ENCODE data around the gene TRIM15.
A peak's percentile ranks its signal among the peaks of the same experiment; 100 is the strongest.

The TRIM15 gene

DNA sequence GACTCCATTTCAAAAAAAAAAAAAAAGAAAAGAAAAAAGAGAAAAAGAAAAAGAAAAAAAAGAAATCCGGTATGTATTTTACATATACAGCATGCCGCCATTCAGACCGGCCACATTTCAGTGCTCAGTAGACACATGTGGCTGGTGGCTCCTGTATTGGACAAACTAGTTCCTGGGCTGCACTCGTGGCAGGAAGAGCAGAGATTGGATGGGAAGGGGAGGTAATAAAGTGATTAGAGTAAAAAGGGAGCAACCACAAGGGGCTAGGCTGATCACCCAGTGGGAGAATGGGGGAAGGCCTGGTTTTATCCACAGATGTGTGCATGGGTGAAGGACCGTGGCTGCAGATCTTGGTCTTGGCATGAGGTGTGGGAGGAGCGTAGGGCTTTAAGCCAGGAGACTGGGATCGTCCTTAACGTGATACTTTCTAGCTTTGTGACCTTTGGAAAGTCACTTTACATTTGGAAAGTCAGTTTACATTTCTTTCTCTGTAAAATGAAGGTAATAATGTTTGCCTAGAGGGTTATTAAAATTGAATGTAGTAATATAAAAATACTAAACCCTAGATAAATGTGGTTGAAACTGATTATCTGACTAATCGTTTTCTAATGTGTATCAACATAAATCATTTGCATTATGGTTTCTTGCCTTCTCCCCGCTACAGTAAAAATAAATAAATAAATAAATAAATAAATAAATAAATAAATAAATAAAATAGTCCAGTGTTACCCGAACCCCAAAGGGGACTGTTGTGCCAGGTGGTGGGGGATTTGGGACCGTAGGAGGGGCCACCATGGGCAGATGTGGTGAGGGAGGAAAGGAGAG lies 869 bp upstream of the TRIM15 start (continued):
- peak; percentile 70; the same call in 1 of the 2 replicates for TF ChIP-seq ZFP3 (tag by site-specific recombination; IDR thresholded peaks at IDR 0.05; ENCODE audit: low read depth)
- TF ChIP-seq ZNF624 (tag by site-specific recombination; IDR thresholded peaks at IDR 0.05) = no peak
- TF ChIP-seq ZNF354C (tag by site-specific recombination; IDR thresholded peaks at IDR 0.05; ENCODE audit: borderline replicate concordance, low read depth) = peak; percentile 93; the same call in 1 of the 2 replicates
- TF ChIP-seq ZNF837 (tag by site-specific recombination; IDR thresholded peaks at IDR 0.05) = no peak
- peak; percentile 98; the same call in 1 of the 2 replicates for TF ChIP-seq ZNF138 (tag by site-specific recombination; IDR thresholded peaks at IDR 0.05; ENCODE audit: borderline replicate concordance)
- TF ChIP-seq, protein P1, sequence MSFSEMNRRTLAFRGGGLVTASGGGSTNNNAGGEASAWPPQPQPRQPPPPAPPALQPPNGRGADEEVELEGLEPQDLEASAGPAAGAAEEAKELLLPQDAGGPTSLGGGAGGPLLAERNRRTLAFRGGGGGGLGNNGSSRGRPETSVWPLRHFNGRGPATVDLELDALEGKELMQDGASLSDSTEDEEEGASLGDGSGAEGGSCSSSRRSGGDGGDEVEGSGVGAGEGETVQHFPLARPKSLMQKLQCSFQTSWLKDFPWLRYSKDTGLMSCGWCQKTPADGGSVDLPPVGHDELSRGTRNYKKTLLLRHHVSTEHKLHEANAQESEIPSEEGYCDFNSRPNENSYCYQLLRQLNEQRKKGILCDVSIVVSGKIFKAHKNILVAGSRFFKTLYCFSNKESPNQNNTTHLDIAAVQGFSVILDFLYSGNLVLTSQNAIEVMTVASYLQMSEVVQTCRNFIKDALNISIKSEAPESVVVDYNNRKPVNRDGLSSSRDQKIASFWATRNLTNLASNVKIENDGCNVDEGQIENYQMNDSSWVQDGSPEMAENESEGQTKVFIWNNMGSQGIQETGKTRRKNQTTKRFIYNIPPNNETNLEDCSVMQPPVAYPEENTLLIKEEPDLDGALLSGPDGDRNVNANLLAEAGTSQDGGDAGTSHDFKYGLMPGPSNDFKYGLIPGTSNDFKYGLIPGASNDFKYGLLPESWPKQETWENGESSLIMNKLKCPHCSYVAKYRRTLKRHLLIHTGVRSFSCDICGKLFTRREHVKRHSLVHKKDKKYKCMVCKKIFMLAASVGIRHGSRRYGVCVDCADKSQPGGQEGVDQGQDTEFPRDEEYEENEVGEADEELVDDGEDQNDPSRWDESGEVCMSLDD (tag by site-specific recombination; IDR thresholded peaks at IDR 0.05) = no peak
- TF ChIP-seq ZNF391 (tag by site-specific recombination; IDR thresholded peaks at IDR 0.05; ENCODE audit: borderline replicate concordance, low read depth) = no peak
- peak; percentile 73; the same call in 1 of the 2 replicates for TF ChIP-seq MZF1 (tag by site-specific recombination; IDR thresholded peaks at IDR 0.05; ENCODE audit: borderline replicate concordance)
- TF ChIP-seq SP7 (tag by site-specific recombination; IDR thresholded peaks at IDR 0.05) = no peak
- TF ChIP-seq SCRT2 (tag by site-specific recombination; IDR thresholded peaks at IDR 0.05) = peak; percentile 39; the same call in 1 of the 2 replicates
- no peak for TF ChIP-seq GLIS1 (tag by site-specific recombination; IDR thresholded peaks at IDR 0.05)
- TF ChIP-seq SCRT1 (tag by site-specific recombination; IDR thresholded peaks at IDR 0.05; ENCODE audit: borderline replicate concordance) = no peak
- peak; percentile 93 for TF ChIP-seq ZNF623 (tag by site-specific recombination; IDR thresholded peaks at IDR 0.05)
- TF ChIP-seq, protein P2, sequence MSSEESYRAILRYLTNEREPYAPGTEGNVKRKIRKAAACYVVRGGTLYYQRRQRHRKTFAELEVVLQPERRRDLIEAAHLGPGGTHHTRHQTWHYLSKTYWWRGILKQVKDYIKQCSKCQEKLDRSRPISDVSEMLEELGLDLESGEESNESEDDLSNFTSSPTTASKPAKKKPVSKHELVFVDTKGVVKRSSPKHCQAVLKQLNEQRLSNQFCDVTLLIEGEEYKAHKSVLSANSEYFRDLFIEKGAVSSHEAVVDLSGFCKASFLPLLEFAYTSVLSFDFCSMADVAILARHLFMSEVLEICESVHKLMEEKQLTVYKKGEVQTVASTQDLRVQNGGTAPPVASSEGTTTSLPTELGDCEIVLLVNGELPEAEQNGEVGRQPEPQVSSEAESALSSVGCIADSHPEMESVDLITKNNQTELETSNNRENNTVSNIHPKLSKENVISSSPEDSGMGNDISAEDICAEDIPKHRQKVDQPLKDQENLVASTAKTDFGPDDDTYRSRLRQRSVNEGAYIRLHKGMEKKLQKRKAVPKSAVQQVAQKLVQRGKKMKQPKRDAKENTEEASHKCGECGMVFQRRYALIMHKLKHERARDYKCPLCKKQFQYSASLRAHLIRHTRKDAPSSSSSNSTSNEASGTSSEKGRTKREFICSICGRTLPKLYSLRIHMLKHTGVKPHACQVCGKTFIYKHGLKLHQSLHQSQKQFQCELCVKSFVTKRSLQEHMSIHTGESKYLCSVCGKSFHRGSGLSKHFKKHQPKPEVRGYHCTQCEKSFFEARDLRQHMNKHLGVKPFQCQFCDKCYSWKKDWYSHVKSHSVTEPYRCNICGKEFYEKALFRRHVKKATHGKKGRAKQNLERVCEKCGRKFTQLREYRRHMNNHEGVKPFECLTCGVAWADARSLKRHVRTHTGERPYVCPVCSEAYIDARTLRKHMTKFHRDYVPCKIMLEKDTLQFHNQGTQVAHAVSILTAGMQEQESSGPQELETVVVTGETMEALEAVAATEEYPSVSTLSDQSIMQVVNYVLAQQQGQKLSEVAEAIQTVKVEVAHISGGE (tag by site-specific recombination; conservative IDR thresholded peaks at IDR 0.05; ENCODE audit: low read depth) = peak; percentile 90
- no peak for TF ChIP-seq ZNF18 (tag by site-specific recombination; IDR thresholded peaks at IDR 0.05)
- no peak for TF ChIP-seq ZNF600 (tag by site-specific recombination; IDR thresholded peaks at IDR 0.05)
- TF ChIP-seq ZNF24 (tag by site-specific recombination; IDR thresholded peaks at IDR 0.05) = peak; percentile 55; the same call in 1 of the 2 replicates
- no peak for TF ChIP-seq ZNF175 (tag by site-specific recombination; IDR thresholded peaks at IDR 0.05)
- TF ChIP-seq, protein P3, sequence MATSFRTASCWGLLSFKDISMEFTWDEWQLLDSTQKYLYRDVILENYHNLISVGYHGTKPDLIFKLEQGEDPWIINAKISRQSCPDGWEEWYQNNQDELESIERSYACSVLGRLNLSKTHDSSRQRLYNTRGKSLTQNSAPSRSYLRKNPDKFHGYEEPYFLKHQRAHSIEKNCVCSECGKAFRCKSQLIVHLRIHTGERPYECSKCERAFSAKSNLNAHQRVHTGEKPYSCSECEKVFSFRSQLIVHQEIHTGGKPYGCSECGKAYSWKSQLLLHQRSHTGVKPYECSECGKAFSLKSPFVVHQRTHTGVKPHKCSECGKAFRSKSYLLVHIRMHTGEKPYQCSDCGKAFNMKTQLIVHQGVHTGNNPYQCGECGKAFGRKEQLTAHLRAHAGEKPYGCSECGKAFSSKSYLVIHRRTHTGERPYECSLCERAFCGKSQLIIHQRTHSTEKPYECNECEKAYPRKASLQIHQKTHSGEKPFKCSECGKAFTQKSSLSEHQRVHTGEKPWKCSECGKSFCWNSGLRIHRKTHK (tag by site-specific recombination; IDR thresholded peaks at IDR 0.05) = no peak
- peak; percentile 14; the same call in 1 of the 2 replicates for TF ChIP-seq ZNF10 (tag by site-specific recombination; IDR thresholded peaks at IDR 0.05)
- TF ChIP-seq HOXA7 (CRISPR knock-in tag; IDR thresholded peaks at IDR 0.05; ENCODE audit: borderline replicate concordance) = no peak
- no peak for TF ChIP-seq ZNF596 (tag by site-specific recombination; IDR thresholded peaks at IDR 0.05)
- no peak for TF ChIP-seq ZNF157 (tag by site-specific recombination; IDR thresholded peaks at IDR 0.05)
- TF ChIP-seq, protein P4, sequence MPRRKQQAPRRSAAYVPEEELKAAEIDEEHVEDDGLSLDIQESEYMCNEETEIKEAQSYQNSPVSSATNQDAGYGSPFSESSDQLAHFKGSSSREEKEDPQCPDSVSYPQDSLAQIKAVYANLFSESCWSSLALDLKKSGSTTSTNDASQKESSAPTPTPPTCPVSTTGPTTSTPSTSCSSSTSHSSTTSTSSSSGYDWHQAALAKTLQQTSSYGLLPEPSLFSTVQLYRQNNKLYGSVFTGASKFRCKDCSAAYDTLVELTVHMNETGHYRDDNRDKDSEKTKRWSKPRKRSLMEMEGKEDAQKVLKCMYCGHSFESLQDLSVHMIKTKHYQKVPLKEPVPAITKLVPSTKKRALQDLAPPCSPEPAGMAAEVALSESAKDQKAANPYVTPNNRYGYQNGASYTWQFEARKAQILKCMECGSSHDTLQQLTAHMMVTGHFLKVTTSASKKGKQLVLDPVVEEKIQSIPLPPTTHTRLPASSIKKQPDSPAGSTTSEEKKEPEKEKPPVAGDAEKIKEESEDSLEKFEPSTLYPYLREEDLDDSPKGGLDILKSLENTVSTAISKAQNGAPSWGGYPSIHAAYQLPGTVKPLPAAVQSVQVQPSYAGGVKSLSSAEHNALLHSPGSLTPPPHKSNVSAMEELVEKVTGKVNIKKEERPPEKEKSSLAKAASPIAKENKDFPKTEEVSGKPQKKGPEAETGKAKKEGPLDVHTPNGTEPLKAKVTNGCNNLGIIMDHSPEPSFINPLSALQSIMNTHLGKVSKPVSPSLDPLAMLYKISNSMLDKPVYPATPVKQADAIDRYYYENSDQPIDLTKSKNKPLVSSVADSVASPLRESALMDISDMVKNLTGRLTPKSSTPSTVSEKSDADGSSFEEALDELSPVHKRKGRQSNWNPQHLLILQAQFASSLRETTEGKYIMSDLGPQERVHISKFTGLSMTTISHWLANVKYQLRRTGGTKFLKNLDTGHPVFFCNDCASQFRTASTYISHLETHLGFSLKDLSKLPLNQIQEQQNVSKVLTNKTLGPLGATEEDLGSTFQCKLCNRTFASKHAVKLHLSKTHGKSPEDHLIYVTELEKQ (tag by site-specific recombination; IDR thresholded peaks at IDR 0.05; ENCODE audit: borderline replicate concordance) = peak; percentile 24; the same call in 1 of the 2 replicates
- TF ChIP-seq ZNF16 (tag by site-specific recombination; IDR thresholded peaks at IDR 0.05; ENCODE audit: low read depth) = no peak

Data from HEK293 (cell line).